B cell (primary cell): ENCODE measurements around the gene OR52K1. TPM values are rescaled to one million over a fixed set of nuclear protein-coding genes. Genes with fewer than 3 reads are reported as not detected.

Source experiments
- ATAC-seq: fragments of 200-7000 bp; cut with Tn5 transposase; one replicate; pipeline ENCODE4 v1.10.0; 2021; ENCODE audit warnings: low read depth, mild to moderate bottlenecking, moderate number of reproducible peaks, moderate library complexity
- CTCF ChIA-PET: fragments of 350-600 bp; sonication (Branson Sonifier 250); formaldehyde crosslinking; loops from one replicate; lab custom pipeline; 2021; ENCODE audit warnings: antibody characterized with exemption, inconsistent platforms; lab: Charles Lee
- POLR2A ChIA-PET: fragments of 350-600 bp; sonication (Branson Sonifier 250); formaldehyde crosslinking; loops from one replicate; lab custom pipeline; 2021; ENCODE audit warnings: antibody characterized with exemption; lab: Charles Lee
- DNase-seq: peaks from one replicate; pipeline ENCODE4 v3.0.0; 2013
- H2AFZ ChIP-seq: 2 replicates; pipeline ENCODE4 v1.6.1; 2012; ENCODE audit warnings: mild to moderate bottlenecking, low read depth, low read length; ENCODE audit not compliant: insufficient read depth, poor library complexity, severe bottlenecking
- H3K27ac ChIP-seq, 2 donors: 1 replicate in 1 of 2; 2 replicates in 1 of 2; pipeline ENCODE4 v1.5.1; 2012 to 2013; ENCODE audit warnings: low read length in 2 of 2, mild to moderate bottlenecking in 2 of 2, moderate library complexity in 1 of 2
- H3K27me3 ChIP-seq, 4 experiments: fragments of 200-600 bp in 1 of 4; sonication (generic) in 1 of 4; replicated peaks in 1 of 4; 1 replicate in 2 of 4; 2 replicates in 2 of 4; pipeline versions ENCODE4 v1.6.1 to v1.7.0; 2013 to 2016; ENCODE audit warnings: low read length in 3 of 4, mild to moderate bottlenecking in 2 of 4, mixed read lengths in 1 of 4, moderate library complexity in 1 of 4; ENCODE audit not compliant: insufficient read depth in 4 of 4, control insufficient read depth in 3 of 4; ENCODE audit errors: control extremely low read depth in 1 of 4
- H3K36me3 ChIP-seq, 2 experiments: replicated peaks in 1 of 2; 1 replicate in 1 of 2; 2 replicates in 1 of 2; pipeline versions ENCODE4 v1.6.1 to v1.7.1; 2013; ENCODE audit warnings: low read length in 1 of 2; ENCODE audit not compliant: insufficient read depth in 2 of 2, control insufficient read depth in 1 of 2; ENCODE audit errors: control extremely low read depth in 1 of 2, extremely low read depth in 1 of 2
- H3K4me1 ChIP-seq, 2 donors: fragments of 200-600 bp in 1 of 2; sonication (generic) in 1 of 2; 1 replicate in 1 of 2; 2 replicates in 1 of 2; pipeline versions ENCODE4 v1.5.1 to v1.6.1; 2013 to 2017; ENCODE audit warnings: low read length in 2 of 2; ENCODE audit not compliant: control insufficient read depth in 2 of 2, insufficient read depth in 2 of 2
- H3K4me2 ChIP-seq: replicated peaks from 2 replicates; pipeline ENCODE3; 2012; ENCODE audit warnings: mild to moderate bottlenecking, low read depth, low read length; ENCODE audit not compliant: poor library complexity, severe bottlenecking
- H3K4me3 ChIP-seq, 5 experiments: fragments of 200-600 bp in 1 of 5; sonication (generic) in 1 of 5; 1 replicate in 3 of 5; 2 replicates in 2 of 5; pipeline versions ENCODE4 v1.5.1 to v1.7.0; 2011 to 2016; ENCODE audit warnings: low read length in 4 of 5, mild to moderate bottlenecking in 4 of 5, low read depth in 2 of 5, control low read depth in 1 of 5, moderate library complexity in 1 of 5; ENCODE audit not compliant: insufficient read depth in 1 of 5; ENCODE audit errors: control extremely low read depth in 1 of 5, extremely low read depth in 1 of 5
- H3K79me2 ChIP-seq: fragments of 200-600 bp; sonication (generic); one replicate; pipeline ENCODE4 v1.6.0; 2016; ENCODE audit warnings: low read length; ENCODE audit not compliant: control insufficient read depth, insufficient read depth
- H3K9ac ChIP-seq: fragments of 200-600 bp; sonication (generic); 2 replicates; pipeline ENCODE4 v1.6.1; 2017; ENCODE audit warnings: mild to moderate bottlenecking, low read length, moderate library complexity
- H3K9me3 ChIP-seq, 3 donors: one replicate each; pipeline versions ENCODE4 v1.6.1 to v1.7.1; 2013; ENCODE audit warnings: low read length in 2 of 3; ENCODE audit not compliant: control insufficient read depth in 2 of 3, insufficient read depth in 1 of 3; ENCODE audit errors: control extremely low read depth in 1 of 3
- H4K20me1 ChIP-seq: 2 replicates; pipeline ENCODE4 v1.6.0; 2012; ENCODE audit warnings: mild to moderate bottlenecking, low read length; ENCODE audit not compliant: insufficient read depth, control insufficient read depth, poor library complexity, severe bottlenecking
- H3K27ac Mint-ChIP-seq: one replicate; pipeline ENCODE4 v1.8.0; 2021; ENCODE audit warnings: mixed read lengths
- H3K27me3 Mint-ChIP-seq: one replicate; pipeline ENCODE4 v1.8.0; 2021; ENCODE audit warnings: mixed read lengths
- H3K4me1 Mint-ChIP-seq: one replicate; pipeline ENCODE4 v1.8.0; 2021; ENCODE audit warnings: mixed read lengths
- H3K4me3 Mint-ChIP-seq: one replicate; pipeline ENCODE4 v1.8.0; 2021; ENCODE audit warnings: mixed read lengths
- H3K9me3 Mint-ChIP-seq: one replicate; pipeline ENCODE4 v1.8.0; 2022; ENCODE audit warnings: mixed read lengths; ENCODE audit not compliant: insufficient read depth
- EZH2 ChIP-seq: IDR thresholded peaks from 2 replicates; pipeline ENCODE4 v1.6.1; 2012; ENCODE audit warnings: borderline replicate concordance, low read depth, mild to moderate bottlenecking, moderate library complexity, low read length; ENCODE audit not compliant: insufficient read depth, poor library complexity, severe bottlenecking
- WGBS: methylation state at CpG from one replicate; pipeline ENCODE4 v1.1.5; 2013; ENCODE audit warnings: missing lambda C conversion rate; ENCODE audit not compliant: insufficient coverage; 5-methylcytosine and 5-hydroxymethylcytosine counted together
- intact Hi-C: fragments of 100-400 bp; cut with micrococcal nuclease; formaldehyde crosslinking; loops from one replicate; pipeline ENCODE4 v1.10.0; 2022
- polyA plus RNA-seq: library from polyadenylated mRNA; depleted of rRNA; stranded (reverse); fragments of >200 nt; gene quantifications from 2 replicates; pipeline ENCODE4 v1.2.3, GENCODE V29; 2012
- total RNA-seq, 2 donors: library from RNA; stranded (reverse); fragments of 120-200 nt in 1 of 2; gene quantifications; 1 replicate in 1 of 2; 2 replicates in 1 of 2; pipeline versions ENCODE4 v1.2.3 to v1.2.4, GENCODE V29; 2013 to 2022
- TF ChIP-seq, protein P1 (sequence below): fragments of 200-600 bp; IDR thresholded peaks from one replicate; pipeline ENCODE4 v1.8.0; 2022; ENCODE audit warnings: antibody characterized with exemption, mild to moderate bottlenecking

OR52K1 gene
- total and polyA plus RNA-seq, 2 donors (not counting 1 experiment from before 2014, with no cell fraction given) = not detected

DNA sequence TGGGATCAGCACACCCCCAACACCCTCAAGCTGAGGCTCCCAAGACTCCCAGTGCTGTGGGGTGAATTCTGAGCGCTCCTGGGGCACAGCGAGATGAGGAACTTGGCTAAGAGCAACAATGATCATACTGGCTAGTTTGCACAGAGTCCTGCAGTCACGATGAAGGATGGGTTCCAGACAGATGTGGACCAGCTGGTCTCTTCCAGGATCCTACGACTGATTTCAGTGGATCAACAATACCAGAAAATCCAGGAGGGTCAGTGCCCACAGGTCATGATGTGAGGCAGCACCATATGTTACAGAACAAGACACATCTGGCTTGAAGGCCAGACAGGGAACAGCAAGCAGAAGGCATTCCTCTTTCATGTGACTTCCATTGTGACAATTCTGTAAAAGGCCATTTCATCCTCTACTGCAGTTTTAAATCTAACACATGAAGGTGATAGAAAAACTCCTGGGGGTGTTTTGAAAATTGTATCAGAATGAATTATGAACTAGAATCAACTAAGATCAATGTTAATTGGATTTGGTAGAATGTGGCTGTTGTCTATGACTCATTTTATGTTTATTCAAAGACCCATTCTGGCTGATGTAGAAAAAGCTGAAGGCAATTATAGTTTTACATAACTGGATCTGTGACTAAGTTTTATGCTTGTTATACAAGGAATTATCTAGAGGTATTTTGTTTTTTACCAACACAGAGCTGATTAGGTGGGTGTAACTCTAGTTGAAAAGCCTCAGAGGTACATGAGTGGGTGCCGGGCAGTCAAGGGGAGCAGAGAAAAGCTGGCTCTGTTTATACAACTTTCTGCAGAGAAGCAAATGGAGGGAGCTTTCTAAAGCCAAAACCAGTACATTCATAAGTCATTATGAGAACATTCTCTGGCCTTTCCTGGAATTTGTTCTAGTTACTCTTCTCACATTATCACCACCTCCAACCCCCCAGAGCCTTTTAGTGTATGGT lies 29.1 kb downstream of the OR52K1 start:
- H3K9ac ChIP-seq = no peak overlapping the region
- no peaks in the 10 kb centered on the region for H3K9me3 Mint-ChIP-seq
- H4K20me1 ChIP-seq = no peaks in the 10 kb centered on the region
- H3K27ac Mint-ChIP-seq = no peak overlapping the region
- intact Hi-C loops = no loop called here
- H3K27me3 Mint-ChIP-seq = peaks cover 21% of the 10 kb centered on the region
- H3K4me3 Mint-ChIP-seq = no peak overlapping the region
- H3K36me3 ChIP-seq = no peaks in the 10 kb centered on the region
- DNase-seq = no peak
- no peaks in the 10 kb centered on the region for H3K9me3 ChIP-seq
- H3K27ac ChIP-seq = no peak overlapping the region
- POLR2A ChIA-PET = no interaction called here
- no peaks in the 10 kb centered on the region for H3K4me1 ChIP-seq
- no peak for ATAC-seq
- no peak overlapping the region for H3K4me3 ChIP-seq
- H2AFZ ChIP-seq = no peak overlapping the region
- H3K79me2 ChIP-seq = no peaks in the 10 kb centered on the region
- no peak for TF ChIP-seq EZH2
- TF ChIP-seq, protein P1, sequence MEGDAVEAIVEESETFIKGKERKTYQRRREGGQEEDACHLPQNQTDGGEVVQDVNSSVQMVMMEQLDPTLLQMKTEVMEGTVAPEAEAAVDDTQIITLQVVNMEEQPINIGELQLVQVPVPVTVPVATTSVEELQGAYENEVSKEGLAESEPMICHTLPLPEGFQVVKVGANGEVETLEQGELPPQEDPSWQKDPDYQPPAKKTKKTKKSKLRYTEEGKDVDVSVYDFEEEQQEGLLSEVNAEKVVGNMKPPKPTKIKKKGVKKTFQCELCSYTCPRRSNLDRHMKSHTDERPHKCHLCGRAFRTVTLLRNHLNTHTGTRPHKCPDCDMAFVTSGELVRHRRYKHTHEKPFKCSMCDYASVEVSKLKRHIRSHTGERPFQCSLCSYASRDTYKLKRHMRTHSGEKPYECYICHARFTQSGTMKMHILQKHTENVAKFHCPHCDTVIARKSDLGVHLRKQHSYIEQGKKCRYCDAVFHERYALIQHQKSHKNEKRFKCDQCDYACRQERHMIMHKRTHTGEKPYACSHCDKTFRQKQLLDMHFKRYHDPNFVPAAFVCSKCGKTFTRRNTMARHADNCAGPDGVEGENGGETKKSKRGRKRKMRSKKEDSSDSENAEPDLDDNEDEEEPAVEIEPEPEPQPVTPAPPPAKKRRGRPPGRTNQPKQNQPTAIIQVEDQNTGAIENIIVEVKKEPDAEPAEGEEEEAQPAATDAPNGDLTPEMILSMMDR = no peak
- CTCF ChIA-PET = no interaction called here
- H3K27me3 ChIP-seq = peaks cover 0 to 10% (median under 1%) of the 10 kb centered on the region in 4 experiments
- 63% methylated on average over 4 of the region's 5 CpGs for WGBS
- H3K4me2 ChIP-seq = no peak overlapping the region
- H3K4me1 Mint-ChIP-seq = no peaks in the 10 kb centered on the region

DNA sequence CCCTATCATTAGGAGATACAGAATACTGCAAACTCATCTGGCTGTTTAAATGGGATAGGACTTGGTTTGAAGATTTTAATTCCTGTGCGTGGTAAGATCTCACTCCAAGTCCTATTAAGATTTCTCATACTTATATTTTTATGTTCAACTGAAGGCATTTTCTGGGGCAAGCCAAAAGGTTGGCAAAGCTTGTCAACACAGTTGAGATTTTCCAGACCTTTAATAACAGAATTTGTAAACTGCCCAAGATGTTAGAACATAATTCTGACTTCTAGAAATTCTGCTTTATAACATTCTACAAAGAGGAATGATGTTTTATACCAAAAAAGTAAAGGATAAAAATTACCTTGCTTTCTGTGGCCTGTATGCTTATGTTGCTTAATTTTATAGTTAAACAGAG lies 31.8 kb downstream of the OR52K1 start:
- TF ChIP-seq, protein P1 = no peak
- TF ChIP-seq EZH2 = no peak
- Mint-ChIP-seq H3K4me3 (no peak overlapping the region), H3K27me3 (peaks cover 21% of the 10 kb centered on the region), H3K27ac (no peak overlapping the region), H3K4me1 (no peaks in the 10 kb centered on the region), H3K9me3 (no peaks in the 10 kb centered on the region)
- H3K4me2 ChIP-seq = no peak overlapping the region
- WGBS = no CpG with 5 or more reads among the region's 1 CpG
- no peak overlapping the region for H3K27ac ChIP-seq
- CTCF ChIA-PET = no interaction called here
- H3K79me2 ChIP-seq = no peaks in the 10 kb centered on the region
- DNase-seq (no peak), ATAC-seq (no peak)
- no peak overlapping the region for H2AFZ ChIP-seq
- no peak overlapping the region for H3K9ac ChIP-seq
- H3K4me1 ChIP-seq = no peaks in the 10 kb centered on the region
- POLR2A ChIA-PET = no interaction called here
- no peaks in the 10 kb centered on the region for H4K20me1 ChIP-seq
- intact Hi-C loops = no loop called here
- no peak overlapping the region for H3K4me3 ChIP-seq
- H3K36me3 ChIP-seq = no peaks in the 10 kb centered on the region
- H3K9me3 ChIP-seq = no peaks in the 10 kb centered on the region
- peaks cover 0 to 3% (median 0%) of the 10 kb centered on the region in 4 experiments for H3K27me3 ChIP-seq
